Fibroblast of mammary gland (primary cell): ENCODE results near the gene NANS.

ENCODE experiments used
- DNase-seq: peaks from one replicate; pipeline ENCODE4 v3.0.0-alpha.2; 2010; ENCODE audit warnings: low read depth
- H3K4me3 ChIP-seq: 2 replicates; pipeline ENCODE4 v1.5.1; 2011; ENCODE audit warnings: low read depth, mild to moderate bottlenecking, low read length, moderate library complexity; ENCODE audit not compliant: control insufficient read depth
- CTCF ChIP-seq: conservative IDR thresholded peaks from 2 replicates; pipeline ENCODE4 v1.5.1; 2011; ENCODE audit warnings: low read depth, low read length, inconsistent platforms; ENCODE audit not compliant: control insufficient read depth, insufficient read depth

NANS gene

GRCh38 chr9:98083061-98083501, 26.5 kb downstream of the NANS start:
- no peak for TF ChIP-seq CTCF
- no peak for DNase-seq
- no peak overlapping the region for H3K4me3 ChIP-seq

- TF ChIP-seq CTCF = no peak
- H3K4me3 ChIP-seq = no peak overlapping the region
- DNase-seq = no peak
Observed at GRCh38 chr9:98083566-98084183, 27.1 kb downstream of the NANS start.

- no peak for DNase-seq
- no peak overlapping the region for H3K4me3 ChIP-seq
- no peak for TF ChIP-seq CTCF
Observed at GRCh38 chr9:98084396-98084795, 27.9 kb downstream of the NANS start.

GRCh38 chr9:98085058-98085457, 28.5 kb downstream of the NANS start:
- H3K4me3 ChIP-seq = no peak overlapping the region
- no peak for DNase-seq
- no peak for TF ChIP-seq CTCF

- DNase-seq = peak; percentile 30
- no peak overlapping the region for H3K4me3 ChIP-seq
- no peak for TF ChIP-seq CTCF
Observed at GRCh38 chr9:98085944-98086343, 29.4 kb downstream of the NANS start.

GRCh38 chr9:98086461-98086860, 29.9 kb downstream of the NANS start:
- DNase-seq = no peak
- no peak for TF ChIP-seq CTCF
- H3K4me3 ChIP-seq = no peak overlapping the region
